GM12801 (cell line): Measurements from ENCODE around the gene ZNF586.

Experiments
- CTCF ChIP-seq: IDR thresholded peaks from one replicate; pipeline ENCODE4 v1.5.1; 2011; ENCODE audit warnings: control low read depth; ENCODE audit not compliant: insufficient read length; ENCODE audit errors: extremely low read depth

Gene ZNF586

DNA sequence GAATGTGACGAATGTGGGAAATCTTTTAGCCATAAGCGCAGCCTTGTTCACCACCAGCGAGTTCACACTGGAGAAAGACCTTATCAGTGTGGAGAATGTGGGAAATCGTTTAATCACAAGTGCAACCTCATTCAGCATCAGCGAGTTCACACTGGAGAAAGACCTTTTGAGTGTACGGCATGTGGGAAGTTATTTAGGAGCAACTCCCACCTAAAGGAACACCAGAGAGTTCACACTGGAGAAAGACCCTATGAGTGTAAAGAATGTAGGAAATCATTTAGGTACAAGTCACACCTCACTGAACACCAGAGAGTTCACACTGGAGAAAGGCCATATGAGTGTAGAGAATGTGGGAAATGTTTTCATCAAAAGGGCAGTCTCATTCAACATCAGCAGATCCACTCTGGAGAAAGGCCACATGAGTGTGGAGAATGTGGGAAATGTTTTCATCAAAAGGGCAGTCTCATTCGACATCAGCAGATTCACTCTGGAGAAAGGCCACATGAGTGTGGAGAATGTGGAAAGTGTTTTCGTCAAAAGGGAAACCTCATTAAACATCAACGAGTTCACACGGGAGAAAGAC, 15.3 kb upstream of the ZNF586 start:
- TF ChIP-seq CTCF = no peak

GRCh38 chr19:57755031-57755430, 14.4 kb upstream of the ZNF586 start:
- TF ChIP-seq CTCF = no peak

DNA sequence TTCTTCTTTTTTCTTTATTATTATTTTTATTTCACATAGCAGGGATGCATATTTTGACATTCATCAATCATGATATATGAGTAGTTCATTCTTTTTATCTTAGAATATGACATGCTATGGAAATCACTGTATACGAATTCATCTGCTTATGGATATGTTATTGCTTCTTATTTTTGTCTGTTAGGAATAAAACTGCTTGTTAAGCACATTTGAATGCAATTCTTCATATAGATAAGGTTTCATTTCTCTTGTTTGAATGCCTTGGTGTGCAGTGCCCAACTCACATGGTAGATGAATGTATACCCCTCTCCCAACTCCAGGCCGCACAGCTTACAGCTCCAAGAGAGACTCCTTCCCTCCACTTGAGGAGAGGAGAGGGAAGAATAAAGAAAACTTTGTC, 11.5 kb upstream of the ZNF586 start:
- TF ChIP-seq CTCF = no peak

DNA sequence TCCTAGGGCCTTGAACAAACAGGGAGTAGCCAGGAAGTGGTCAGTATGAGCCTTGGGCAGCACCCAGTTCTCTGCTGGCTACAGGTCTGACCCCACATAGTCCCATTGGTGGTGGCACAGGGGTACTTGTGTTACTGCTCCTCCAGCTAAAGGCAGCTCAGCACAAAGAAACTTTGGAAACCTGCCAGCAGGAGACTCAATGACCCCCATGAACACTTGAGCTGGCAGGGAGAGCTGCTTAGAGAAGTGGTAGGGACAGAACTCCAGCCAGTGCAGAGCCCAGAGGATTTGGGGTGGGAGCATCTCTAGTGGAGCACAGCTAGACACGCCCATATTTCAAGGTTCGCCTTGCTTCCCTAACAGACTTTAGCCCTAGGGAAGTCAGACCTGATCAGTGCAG, 10.4 kb upstream of the ZNF586 start:
- TF ChIP-seq CTCF = no peak

- no peak for TF ChIP-seq CTCF
Observed at GRCh38 chr19:57771417-57771816, 1.9 kb downstream of the ZNF586 start.

DNA sequence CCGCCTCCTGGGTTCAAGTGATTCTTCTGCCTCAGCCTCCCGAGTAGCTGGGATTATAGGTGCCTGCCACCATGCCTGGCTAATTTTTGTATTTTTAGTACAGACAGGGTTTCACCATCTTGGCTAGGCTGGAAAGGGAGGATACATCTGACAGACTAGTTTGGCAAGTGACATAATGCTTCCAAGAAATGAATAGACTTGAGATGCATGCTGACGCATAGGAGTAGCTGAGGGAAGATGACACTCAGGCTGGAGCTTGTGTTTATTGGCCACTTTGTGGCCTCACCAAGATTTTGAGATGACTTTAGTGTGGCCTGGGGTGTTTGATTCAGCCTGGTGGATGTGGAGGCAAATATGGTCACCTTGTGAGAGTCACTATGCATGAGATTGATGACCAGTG, 4.0 kb downstream of the ZNF586 start:
- no peak for TF ChIP-seq CTCF

GRCh38 chr19:57776764-57777296, 7.4 kb downstream of the ZNF586 start:
- TF ChIP-seq CTCF = no peak
